T-cell (primary cell): Measurements from ENCODE around the gene BRSK1. TPM values are rescaled to one million over a fixed set of nuclear protein-coding genes. Genes with fewer than 3 reads are reported as not detected.

Experiments used
- ATAC-seq, 4 experiments: fragments of 200-7000 bp in 3 of 4; fragments of 150-1000 bp in 1 of 4; cut with Tn5 transposase; replicated peaks in 1 of 4; 1 replicate in 3 of 4; 2 replicates in 1 of 4; pipeline ENCODE4 v1.10.0; 2021; ENCODE audit warnings: moderate library complexity in 3 of 4, mild to moderate bottlenecking in 2 of 4, moderate number of reproducible peaks in 1 of 4
- CTCF ChIA-PET, 2 donors: fragments of 300-600 bp; sonication (Branson Sonifier 250); formaldehyde crosslinking; loops; one replicate each; lab custom pipeline; 2022; ENCODE audit warnings: antibody characterized with exemption in 2 of 2; lab: Charles Lee
- POLR2A ChIA-PET, 2 donors: fragments of 300-600 bp; sonication (Branson Sonifier 250); formaldehyde crosslinking; loops; one replicate each; lab custom pipeline; 2022; ENCODE audit warnings: antibody characterized with exemption in 2 of 2; lab: Charles Lee
- DNase-seq, 35 experiments: peaks; one replicate each; pipeline versions ENCODE4 v3.0.0 to v3.0.0-alpha.2; 2013 to 2023
- H3K27ac ChIP-seq: one replicate; pipeline ENCODE4 v1.5.1; 2013; ENCODE audit warnings: low read length
- H3K27me3 ChIP-seq, 2 experiments: replicated peaks in 1 of 2; 1 replicate in 1 of 2; 2 replicates in 1 of 2; pipeline versions ENCODE4 v1.6.1 to v1.7.0; 2013; ENCODE audit warnings: low read length in 1 of 2, mixed read lengths in 1 of 2; ENCODE audit not compliant: control insufficient read depth in 2 of 2, insufficient read depth in 2 of 2; ENCODE audit errors: extremely low read depth in 1 of 2
- H3K36me3 ChIP-seq, 2 donors: 1 replicate in 1 of 2; 2 replicates in 1 of 2; pipeline versions ENCODE4 v1.6.1 to v1.7.0; 2013; ENCODE audit warnings: low read length in 1 of 2; ENCODE audit not compliant: control insufficient read depth in 2 of 2, insufficient read depth in 1 of 2; ENCODE audit errors: extremely low read depth in 1 of 2
- H3K4me1 ChIP-seq, 2 experiments: 1 replicate in 1 of 2; 2 replicates in 1 of 2; pipeline versions ENCODE4 v1.6.1 to v1.7.0; 2013; ENCODE audit warnings: low read length in 2 of 2, mixed read lengths in 1 of 2; ENCODE audit not compliant: insufficient read depth in 2 of 2, control insufficient read depth in 1 of 2; ENCODE audit errors: extremely low read depth in 1 of 2
- H3K4me3 ChIP-seq, 2 donors: 1 replicate in 1 of 2; 2 replicates in 1 of 2; pipeline versions ENCODE4 v1.5.1 to v1.7.0; 2013; ENCODE audit warnings: mild to moderate bottlenecking in 2 of 2, low read length in 1 of 2, moderate library complexity in 1 of 2; ENCODE audit not compliant: control insufficient read depth in 1 of 2; ENCODE audit errors: extremely low read depth in 1 of 2
- H3K9me3 ChIP-seq: 2 replicates; pipeline ENCODE4 v1.7.0; 2013
- H3K27ac Mint-ChIP-seq, 2 donors: one replicate each; pipeline ENCODE4 v1.8.0; 2020 to 2021; ENCODE audit warnings: mild to moderate bottlenecking in 2 of 2, mixed read lengths in 2 of 2
- H3K27me3 Mint-ChIP-seq, 2 donors: one replicate each; pipeline ENCODE4 v1.8.0; 2021 to 2022; ENCODE audit warnings: mixed read lengths in 2 of 2
- H3K36me3 Mint-ChIP-seq: one replicate; pipeline ENCODE4 v1.8.0; 2021; ENCODE audit warnings: mixed read lengths
- H3K4me1 Mint-ChIP-seq, 3 donors: one replicate each; pipeline ENCODE4 v1.8.0; 2020 to 2022; ENCODE audit warnings: mixed read lengths in 3 of 3, mild to moderate bottlenecking in 1 of 3
- H3K4me3 Mint-ChIP-seq, 3 donors: one replicate each; pipeline ENCODE4 v1.8.0; 2020 to 2022; ENCODE audit warnings: mild to moderate bottlenecking in 3 of 3, mixed read lengths in 3 of 3, moderate library complexity in 3 of 3
- H3K9me3 Mint-ChIP-seq, 3 donors: one replicate each; pipeline ENCODE4 v1.8.0; 2020 to 2022; ENCODE audit warnings: mixed read lengths in 3 of 3
- WGBS: methylation state at CpG from one replicate; pipeline ENCODE4 v1.1.5; 2013; ENCODE audit warnings: missing lambda C conversion rate; ENCODE audit not compliant: insufficient coverage; 5-methylcytosine and 5-hydroxymethylcytosine counted together
- total RNA-seq, 35 experiments: library from RNA in 6 of 35; stranded (reverse) in 6 of 35; fragments of 120-200 nt in 1 of 35; gene quantifications; one replicate each; pipeline versions ENCODE4 v1.2.1 to v1.2.4 and lab custom pipeline; 2013 to 2026

BRSK1 gene
- total RNA-seq, 5 donors from 2014 or later (not counting 1 experiment from before 2014, with no cell fraction given) = 2.9 to 5.8 (median 3.9) TPM

- Mint-ChIP-seq H3K4me3 (no peak overlapping the region), H3K4me1 (peaks cover 0 to 5% (median 4%) of the 10 kb centered on the region in 3 donors), H3K27ac (no peak overlapping the region), H3K9me3 (no peaks in the 10 kb centered on the region), H3K27me3 (no peaks in the 10 kb centered on the region), H3K36me3 (peaks cover 27% of the 10 kb centered on the region)
- no peak overlapping the region for H3K27ac ChIP-seq
- H3K27me3 ChIP-seq = no peaks in the 10 kb centered on the region
- no peak for ATAC-seq
- 99% methylated on average over 7 of the region's 7 CpGs for WGBS
- H3K36me3 ChIP-seq = peaks cover 30 to 96% of the 10 kb centered on the region in 2 donors
- ChIA-PET POLR2A (no interaction called here), CTCF (no interaction called here)
- H3K4me1 ChIP-seq = peaks cover 0 to 5% of the 10 kb centered on the region in 2 experiments
- H3K4me3 ChIP-seq = no peak overlapping the region
- H3K9me3 ChIP-seq = no peaks in the 10 kb centered on the region
- DNase-seq = no peak
These were observed 41.3 kb upstream of the BRSK1 start for GRCh38 chr19:55242517-55242916.

- H3K36me3 ChIP-seq = peaks cover 34 to 94% of the 10 kb centered on the region in 2 donors
- Mint-ChIP-seq H3K4me3 (no peak overlapping the region), H3K9me3 (no peaks in the 10 kb centered on the region), H3K36me3 (peaks cover 23% of the 10 kb centered on the region), H3K4me1 (peaks cover 11 to 20% (median 19%) of the 10 kb centered on the region in 3 donors), H3K27me3 (no peaks in the 10 kb centered on the region), H3K27ac (no peak overlapping the region)
- over 99% methylated on average over 10 of the region's 12 CpGs for WGBS
- H3K4me1 ChIP-seq = peaks cover 0 to 21% of the 10 kb centered on the region in 2 experiments
- no peaks in the 10 kb centered on the region for H3K9me3 ChIP-seq
- ChIA-PET CTCF (interaction anchor here in 1 of 2 donors (0.6 kb wide), 1 partner anchor 81 kb away, joined by 3 read pairs; no protein-coding TSS in a partner anchor), POLR2A (no interaction called here)
- no peak for DNase-seq
- H3K4me3 ChIP-seq = no peak overlapping the region
- ATAC-seq = no peak
- no peak overlapping the region for H3K27ac ChIP-seq
- H3K27me3 ChIP-seq = no peaks in the 10 kb centered on the region
These were observed 39.7 kb upstream of the BRSK1 start for GRCh38 chr19:55244004-55244680.

- ChIA-PET CTCF (no interaction called here), POLR2A (no interaction called here)
- Histone ChIP-seq H3K9me3 (no peaks in the 10 kb centered on the region), H3K4me3 (no peak overlapping the region), H3K27me3 (no peaks in the 10 kb centered on the region), H3K36me3 (peaks cover 33 to 89% of the 10 kb centered on the region in 2 donors), H3K4me1 (peaks cover 1 to 33% of the 10 kb centered on the region in 2 experiments), H3K27ac (no peak overlapping the region)
- Mint-ChIP-seq H3K27ac (no peak overlapping the region), H3K36me3 (peaks cover 19% of the 10 kb centered on the region), H3K4me3 (no peak overlapping the region), H3K4me1 (peaks cover 11 to 26% (median 23%) of the 10 kb centered on the region in 3 donors), H3K9me3 (no peaks in the 10 kb centered on the region), H3K27me3 (no peaks in the 10 kb centered on the region)
- WGBS = 96% methylated on average over 15 of the region's 23 CpGs
- no peak for ATAC-seq
- DNase-seq = no peak
These were observed 38.4 kb upstream of the BRSK1 start for GRCh38 chr19:55245236-55245904.

DNA sequence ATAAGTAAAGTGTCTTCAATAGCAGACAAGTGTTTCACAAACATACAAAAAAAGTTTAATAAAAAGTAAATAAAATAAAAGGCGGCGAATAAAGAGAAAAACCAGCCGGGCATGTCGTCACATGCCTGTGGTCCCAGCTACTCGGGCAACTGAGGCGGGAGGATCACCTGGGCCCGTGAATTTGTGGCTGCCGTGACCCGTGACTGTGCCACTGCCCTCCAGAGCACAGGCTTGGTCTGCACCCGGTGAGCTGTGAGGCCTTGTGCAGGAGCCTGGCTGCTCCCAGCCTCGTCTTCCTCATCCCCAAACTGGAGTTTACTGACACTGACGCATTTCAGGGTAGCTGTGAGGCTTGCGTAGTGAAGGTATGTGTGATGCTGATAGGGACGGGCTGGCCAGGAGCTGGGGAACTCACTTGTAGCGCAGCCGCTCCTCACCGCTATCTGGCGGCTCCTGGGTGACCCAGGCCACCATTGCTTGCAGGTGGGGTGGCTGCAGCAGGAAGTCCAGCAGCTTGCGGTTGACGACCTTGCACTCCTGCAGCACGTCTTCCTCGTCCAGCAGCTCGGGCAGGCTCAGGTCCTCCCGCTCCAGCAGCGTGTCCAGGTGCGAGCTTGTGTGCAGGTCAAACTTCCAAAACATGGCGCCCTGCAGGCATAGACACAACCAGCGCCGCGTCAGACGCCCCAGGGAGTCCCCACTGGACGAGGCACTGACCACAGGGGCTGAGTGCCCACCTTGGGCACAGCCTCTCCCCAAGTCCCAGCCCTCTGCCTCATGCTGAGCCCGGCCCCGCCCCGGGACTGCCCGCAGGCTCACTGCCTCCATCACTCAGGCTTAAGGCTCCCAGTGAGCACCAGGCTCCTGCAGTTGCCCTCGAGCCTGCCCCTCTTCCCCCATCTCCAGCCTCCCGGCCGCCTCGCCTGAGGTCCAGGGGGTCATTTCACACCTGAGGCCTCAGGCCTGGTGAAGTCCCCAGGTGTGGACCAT, 37.0 kb upstream of the BRSK1 start:
- Histone ChIP-seq H3K4me3 (no peak overlapping the region), H3K27me3 (no peaks in the 10 kb centered on the region), H3K4me1 (peaks cover 12 to 47% of the 10 kb centered on the region in 2 experiments), H3K9me3 (no peaks in the 10 kb centered on the region), H3K36me3 (peaks cover 26 to 83% of the 10 kb centered on the region in 2 donors), H3K27ac (no peak overlapping the region)
- Mint-ChIP-seq H3K9me3 (no peaks in the 10 kb centered on the region), H3K4me1 (peaks cover 24 to 40% (median 37%) of the 10 kb centered on the region in 3 donors), H3K27ac (no peak overlapping the region), H3K4me3 (no peak overlapping the region), H3K36me3 (peaks cover 22% of the 10 kb centered on the region), H3K27me3 (no peaks in the 10 kb centered on the region)
- DNase-seq = no peak
- ATAC-seq = no peak
- WGBS = 91% methylated on average over 37 of the region's 40 CpGs
- ChIA-PET CTCF (no interaction called here), POLR2A (no interaction called here)

DNA sequence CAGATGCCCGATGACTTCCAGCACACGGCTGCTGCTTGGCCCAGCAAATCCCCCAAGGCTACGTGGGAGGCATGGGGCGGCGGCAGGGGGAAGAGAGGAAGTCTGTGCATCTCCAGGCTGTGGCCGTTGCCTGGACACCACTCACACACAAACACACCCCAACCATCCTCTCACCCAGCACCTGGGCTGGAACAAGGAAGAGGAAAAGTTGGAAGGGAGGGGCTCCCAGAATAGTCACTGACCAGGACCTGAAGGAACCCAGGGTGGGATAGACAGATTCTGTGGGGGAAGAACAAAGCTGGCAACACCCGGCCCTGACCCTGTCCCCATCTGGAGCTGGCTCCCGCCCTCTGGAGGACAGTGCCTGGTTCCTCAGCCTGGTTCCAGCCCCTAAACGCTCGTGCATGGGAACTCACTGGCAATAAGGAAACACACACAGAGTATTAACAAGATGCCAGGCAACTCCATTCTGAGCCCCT, 36.1 kb upstream of the BRSK1 start:
- Histone ChIP-seq H3K4me3 (no peak overlapping the region), H3K4me1 (peaks cover 16 to 56% of the 10 kb centered on the region in 2 experiments), H3K27ac (no peak overlapping the region), H3K36me3 (peaks cover 23 to 75% of the 10 kb centered on the region in 2 donors), H3K9me3 (no peaks in the 10 kb centered on the region), H3K27me3 (no peaks in the 10 kb centered on the region)
- peaks cover 19% of the 10 kb centered on the region for H3K36me3 Mint-ChIP-seq
- H3K27me3 Mint-ChIP-seq = no peaks in the 10 kb centered on the region
- no peak overlapping the region for H3K4me3 Mint-ChIP-seq
- POLR2A ChIA-PET = interaction anchor here in 1 of 2 donors (0.6 kb wide), 1 partner anchor 13 kb away, joined by 10 read pairs; no protein-coding TSS in a partner anchor
- H3K4me1 Mint-ChIP-seq = peaks cover 28 to 49% (median 45%) of the 10 kb centered on the region in 3 donors
- WGBS = 77% methylated on average over 4 of the region's 10 CpGs
- H3K27ac Mint-ChIP-seq = no peak overlapping the region
- DNase-seq = no peak
- ATAC-seq = no peak
- CTCF ChIA-PET = no interaction called here
- no peaks in the 10 kb centered on the region for H3K9me3 Mint-ChIP-seq
